Activated T-helper 1 cell treated with anti-CD3 and anti-CD28 coated beads, Interleukin-2, amount 50 U/mL, for 16 hours (primary cell): ENCODE measurements around the gene RUNDC1.
A peak's percentile ranks its signal among the peaks of the same experiment; 100 is the strongest.
"Not testable (repeated sequence)": the region's sequence is repeated elsewhere in the genome, so short reads cannot be mapped to it uniquely, and the experiment has no call there.

ENCODE experiments used
- DNase-seq, 2 donors: peaks; one replicate each; pipeline ENCODE4 v3.0.0-alpha.2; 2020; ENCODE audit warnings: low read depth in 1 of 2, low spot score in 1 of 2

The RUNDC1 gene

GRCh38 chr17:42989726-42990652 is 9.6 kb downstream of the RUNDC1 start:
- no peak for DNase-seq

DNA sequence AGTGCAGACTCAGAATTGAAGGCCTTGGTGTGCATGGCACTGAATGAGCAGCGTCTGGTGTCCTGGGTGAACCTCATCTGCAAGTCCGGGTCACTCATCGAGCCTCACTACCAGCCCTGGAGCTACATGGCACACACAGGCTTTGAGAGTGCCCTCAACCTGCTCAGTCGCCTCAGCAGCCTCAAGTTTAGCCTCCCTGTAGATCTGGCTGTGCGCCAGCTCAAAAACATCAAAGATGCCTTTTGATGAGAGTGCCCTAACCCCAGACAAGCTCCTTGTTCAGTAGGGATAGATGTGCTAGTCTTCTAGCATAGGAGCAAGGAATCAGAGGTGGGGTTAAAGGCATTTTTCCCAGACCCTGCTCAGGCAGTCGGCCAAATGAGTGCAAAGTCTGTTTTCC is 11.1 kb downstream of the RUNDC1 start:
- no peak for DNase-seq

GRCh38 chr17:42992872-42993271 is 12.5 kb downstream of the RUNDC1 start:
- DNase-seq = no peak

- DNase-seq = not testable (repeated sequence)
These were observed 13.5 kb downstream of the RUNDC1 start for GRCh38 chr17:42993913-42994312.

- no peak for DNase-seq
These were observed 17.1 kb downstream of the RUNDC1 start for GRCh38 chr17:42997390-42997983.

GRCh38 chr17:42997984-42998938 is 17.9 kb downstream of the RUNDC1 start, which contains the start of gene RPL27:
TSS of gene RPL27 (plus strand) at chr17:42998419. CDS start at chr17:42998751, 332 bp downstream.
- peak; percentile 93 for DNase-seq

DNA sequence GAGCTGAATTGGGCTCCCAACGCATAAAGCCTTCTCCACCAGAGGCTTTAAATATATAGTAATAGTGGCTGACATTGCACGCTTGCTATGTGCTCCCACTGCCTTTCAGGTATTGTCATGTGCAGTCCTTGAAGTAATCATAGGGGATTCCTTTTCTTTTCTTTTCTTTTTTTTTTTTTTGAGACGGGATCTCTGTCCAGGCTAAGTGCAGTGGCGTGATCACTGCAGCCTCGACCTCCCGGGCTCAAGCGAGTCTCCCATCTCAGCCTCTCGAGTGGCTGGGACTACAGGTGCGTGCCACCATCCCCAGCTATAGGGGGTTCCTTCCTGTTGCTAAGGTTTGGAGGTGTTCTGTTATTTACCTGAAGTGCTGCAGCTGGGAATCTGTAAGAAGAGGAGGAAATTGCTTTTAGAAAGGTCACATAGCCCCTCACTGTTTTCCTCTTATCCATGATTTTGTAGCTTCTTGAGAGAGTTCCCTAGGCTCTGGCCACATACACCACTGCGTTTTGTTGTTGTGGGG is 18.7 kb downstream of the RUNDC1 start:
- DNase-seq = no peak

DNA sequence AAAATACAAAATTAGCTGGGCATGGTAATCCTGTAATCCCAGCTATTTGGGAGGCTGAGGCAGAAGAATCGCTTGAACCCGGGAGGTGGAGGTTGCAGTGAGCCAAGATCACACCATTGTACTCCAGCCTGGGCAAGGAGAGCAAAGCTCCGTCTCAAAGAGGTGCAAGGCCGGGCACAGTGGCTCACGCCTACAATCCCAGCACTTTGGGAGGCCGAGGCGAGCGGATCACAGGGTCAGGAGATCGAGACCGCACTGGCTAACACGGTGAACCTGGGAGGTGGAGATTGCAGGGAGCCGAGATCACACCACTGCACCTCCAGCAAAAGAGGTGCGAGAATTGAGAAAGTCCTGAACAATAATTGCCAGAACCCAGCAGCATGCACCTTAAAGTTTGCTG is 20.5 kb downstream of the RUNDC1 start:
- not testable (repeated sequence) for DNase-seq

DNA sequence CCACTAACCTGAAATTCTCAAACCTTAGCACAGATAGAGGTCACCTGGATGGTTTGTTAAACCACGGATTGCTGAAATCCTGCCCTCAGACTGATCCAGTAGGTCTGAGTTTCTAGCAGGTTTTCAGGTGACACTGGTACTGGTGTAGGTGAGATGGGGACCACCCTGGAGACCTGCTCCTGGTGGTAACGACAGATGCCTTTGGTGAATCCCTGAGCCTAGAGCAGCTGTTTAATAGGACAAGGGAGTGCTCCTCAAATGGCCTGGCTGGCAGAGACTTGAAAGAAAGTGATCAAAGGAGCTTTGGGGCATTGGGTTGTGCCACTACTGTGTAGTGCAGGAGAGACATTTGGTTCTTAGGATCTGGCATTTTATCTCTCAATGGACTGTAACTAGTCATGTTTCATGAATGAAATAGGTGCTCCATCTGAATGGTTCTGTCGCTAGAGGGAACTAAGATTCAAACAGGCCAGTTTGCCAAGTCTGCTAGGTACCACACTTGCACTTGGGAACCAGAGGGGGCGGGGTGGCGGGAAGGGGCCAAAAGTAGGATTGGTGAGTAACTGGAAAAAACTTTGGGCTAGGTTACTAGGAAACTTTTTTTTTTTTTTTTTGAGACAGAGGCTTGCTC is 23.3 kb downstream of the RUNDC1 start:
- DNase-seq = no peak

DNA sequence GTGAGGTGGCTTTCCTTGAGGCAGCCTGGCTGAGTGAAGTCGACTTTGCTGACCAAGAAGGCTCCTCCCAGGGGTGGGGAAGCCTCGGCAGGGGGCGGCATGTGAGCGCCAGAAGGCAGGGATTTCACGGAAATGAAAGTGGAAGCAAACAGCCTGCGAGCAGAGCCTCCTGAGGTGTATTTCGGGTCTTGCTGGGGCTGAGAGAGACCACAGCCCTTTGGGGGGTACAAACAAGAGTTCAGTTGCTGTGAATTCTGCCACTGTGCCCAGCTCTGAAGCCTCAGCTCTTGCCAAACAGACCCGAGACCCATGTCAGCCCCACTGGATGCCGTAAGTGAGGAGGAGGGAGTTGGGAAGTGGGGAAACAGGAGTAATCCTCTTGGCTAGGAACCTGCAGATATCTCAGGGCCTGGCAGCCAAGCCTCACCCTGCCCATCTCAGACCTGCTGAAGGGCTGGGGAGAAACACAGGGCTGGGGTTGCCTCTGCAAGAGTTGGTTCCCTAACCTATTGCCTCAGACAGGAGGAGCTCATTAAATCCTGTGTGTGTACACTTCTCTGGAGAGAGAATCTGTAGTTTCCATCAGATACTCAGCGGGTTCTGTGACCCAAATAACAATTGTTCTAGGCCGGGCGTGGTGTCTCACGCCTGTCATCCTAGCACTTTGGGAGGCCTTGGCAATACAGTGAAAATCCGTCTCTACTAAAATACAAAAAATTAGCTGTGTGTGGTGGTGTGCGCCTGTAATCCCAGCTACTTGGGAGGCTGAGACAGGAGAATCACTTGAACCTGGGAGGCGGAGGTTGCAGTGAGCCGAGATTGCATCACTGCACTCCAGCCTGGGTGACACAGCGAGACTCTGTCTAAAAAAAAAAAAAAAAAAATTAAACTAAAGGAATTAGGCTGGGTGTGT is 26.5 kb downstream of the RUNDC1 start, which contains the start of gene IFI35:
TSS of gene IFI35 (plus strand) at position 146 of the 913 bp plus-strand sequence. CDS start at position 310, 164 bp downstream.
- DNase-seq = peak; percentile 68 to 77

DNA sequence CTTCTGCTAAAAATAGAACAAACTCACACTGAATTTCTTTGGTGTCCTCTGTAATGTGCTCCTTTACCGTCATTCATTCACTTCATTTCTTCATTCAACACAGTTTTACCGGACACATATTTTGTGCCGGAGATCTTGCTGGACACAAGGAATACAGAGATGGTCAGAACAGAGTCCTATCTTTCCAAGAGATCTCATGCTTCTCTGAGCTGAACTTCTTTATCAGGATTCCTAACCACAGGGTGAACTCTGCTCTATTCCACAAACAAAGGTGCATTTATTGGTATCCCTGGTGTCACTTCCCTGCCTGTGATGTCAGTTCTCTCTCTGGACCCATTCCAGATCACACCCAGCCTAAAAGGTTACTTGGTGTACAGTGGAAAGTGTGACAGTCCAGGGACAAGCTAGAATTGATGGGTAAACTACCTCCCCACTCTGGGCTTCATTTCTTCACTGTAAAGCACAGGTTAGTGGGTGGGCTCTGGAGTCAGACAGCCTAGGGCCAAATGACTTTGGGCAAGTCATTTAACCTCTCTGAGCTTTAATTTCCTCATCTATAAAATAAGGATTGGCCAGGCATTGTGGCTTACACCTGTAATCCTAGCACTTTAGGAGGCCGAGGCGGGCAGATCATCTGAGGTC is 30.4 kb downstream of the RUNDC1 start:
- no peak for DNase-seq

DNA sequence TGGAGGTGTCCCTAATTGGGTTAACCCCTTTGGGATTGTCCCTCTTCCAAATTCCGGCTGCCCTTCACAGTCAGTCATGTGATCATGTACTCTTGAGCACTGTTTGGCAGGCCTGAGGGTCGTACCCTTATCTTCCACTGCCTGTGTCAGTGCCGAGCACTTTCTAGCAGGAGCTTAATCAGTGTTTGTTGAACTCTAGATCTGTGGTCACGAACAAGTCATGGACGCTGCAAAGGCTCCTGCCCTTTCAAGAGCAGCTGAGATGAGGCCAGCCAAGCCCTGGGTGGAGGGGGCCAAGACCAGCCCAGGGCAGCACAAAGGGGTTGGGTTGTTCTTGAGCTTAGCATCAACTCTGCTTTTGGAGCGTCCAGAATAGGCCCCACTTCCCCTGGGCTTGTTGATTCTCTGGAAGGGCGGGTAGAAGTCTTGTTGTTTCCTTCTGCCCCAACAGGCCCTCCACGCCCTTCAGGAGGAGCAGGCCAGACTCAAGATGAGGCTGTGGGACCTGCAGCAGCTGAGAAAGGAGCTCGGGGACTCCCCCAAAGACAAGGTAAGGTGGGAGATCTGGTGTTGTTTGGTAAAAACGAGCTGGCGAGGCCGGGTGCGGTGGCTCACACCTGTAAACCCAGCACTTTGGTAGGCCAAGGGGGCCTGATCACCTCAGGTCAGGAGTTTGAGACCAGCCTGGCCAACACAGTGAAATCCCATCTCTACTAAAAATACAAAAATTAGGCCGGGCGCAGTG is 31.5 kb downstream of the RUNDC1 start:
- no peak for DNase-seq

- DNase-seq = no peak
These were observed 32.9 kb downstream of the RUNDC1 start for GRCh38 chr17:43013296-43013695.

GRCh38 chr17:43014020-43014648 is 33.8 kb downstream of the RUNDC1 start:
- no peak for DNase-seq

DNA sequence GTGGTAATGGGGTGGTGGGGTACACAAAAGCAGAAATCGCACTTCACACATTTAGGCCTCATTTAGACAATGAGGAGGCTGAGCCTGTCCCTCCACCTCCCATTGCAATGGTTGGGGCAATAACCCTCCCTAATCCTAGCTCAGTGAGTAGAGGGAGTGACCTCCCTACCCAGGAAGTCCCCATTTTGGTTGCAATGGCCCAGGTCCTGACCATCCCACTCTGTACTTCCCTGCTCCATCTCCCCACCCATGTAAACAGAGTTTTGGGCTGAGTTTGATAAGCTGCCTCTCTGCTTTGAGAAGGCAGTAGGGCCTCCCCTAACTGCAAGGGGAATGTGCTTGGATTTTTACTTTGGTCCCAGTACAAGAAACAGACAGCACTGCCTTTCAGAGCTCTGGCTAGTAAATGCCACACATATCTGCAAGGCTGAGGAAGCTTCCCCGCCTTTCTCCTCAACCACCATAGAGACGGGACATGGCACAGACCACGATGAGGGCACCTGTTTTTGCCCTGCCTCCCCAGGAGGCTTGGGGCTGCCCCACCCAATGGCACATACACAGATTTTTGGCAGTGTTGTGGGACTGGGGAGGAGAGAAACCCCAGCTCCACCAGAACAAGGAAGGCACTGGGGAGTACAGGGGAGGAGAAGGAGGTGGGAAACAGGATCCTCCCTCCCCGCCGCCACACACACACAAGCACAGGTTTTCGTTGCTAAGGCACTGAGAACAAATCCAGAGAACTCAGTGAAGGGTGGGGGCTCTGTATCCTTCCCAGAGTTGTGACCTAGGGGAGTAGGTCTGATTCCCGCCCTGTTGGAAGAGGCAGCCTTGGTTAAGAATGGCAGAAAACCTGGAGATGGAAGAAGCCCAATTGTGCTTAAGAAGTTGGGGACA is 34.5 kb downstream of the RUNDC1 start:
- no peak for DNase-seq

DNA sequence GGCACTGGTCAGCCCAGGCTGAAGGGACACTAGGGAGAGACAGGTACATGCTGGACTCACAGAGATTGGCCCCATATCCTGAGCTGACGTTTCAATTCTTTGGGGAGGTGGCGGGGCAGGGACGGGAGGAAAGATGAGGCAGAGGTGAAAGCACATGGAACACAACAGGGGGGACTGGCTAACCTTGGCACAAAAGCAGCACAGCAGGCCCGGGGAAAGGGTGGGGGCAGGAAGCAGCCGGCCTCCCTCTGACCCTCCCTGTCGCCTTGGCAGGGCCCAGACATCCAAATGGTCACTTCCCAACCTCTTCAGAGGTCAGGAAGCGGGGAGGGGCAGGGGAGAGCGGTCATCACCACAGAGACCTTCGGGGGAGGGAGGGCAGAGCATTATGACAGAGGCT is 35.2 kb downstream of the RUNDC1 start:
- DNase-seq = no peak

DNA sequence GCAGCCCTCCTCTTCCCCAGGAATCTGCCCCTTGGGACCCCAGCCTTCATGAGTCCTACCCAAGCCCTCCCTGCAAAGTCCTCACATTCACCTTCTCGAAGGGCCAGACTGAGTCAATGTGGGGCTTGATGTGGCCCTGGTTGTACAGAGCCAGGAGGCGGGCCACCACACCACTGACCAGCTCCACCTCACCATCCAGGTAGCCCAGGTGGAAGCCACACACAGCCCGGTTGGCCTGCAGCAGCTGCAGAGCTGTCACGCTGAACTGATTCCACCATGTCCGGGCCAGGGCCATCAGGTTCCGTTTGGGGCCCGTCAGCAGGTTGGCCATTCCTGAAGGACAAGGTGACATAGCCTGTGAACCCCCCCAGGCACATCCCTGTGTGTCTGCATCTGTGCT is 35.9 kb downstream of the RUNDC1 start:
- no peak for DNase-seq
